Parathyroid adenoma (tissue), 2 donors: Measurements from ENCODE around the gene MSMP.

Source experiments
- H2AFZ ChIP-seq: fragments of 300-600 bp; sonication (generic); one replicate; pipeline ENCODE4 v1.7.0; 2017; ENCODE audit warnings: antibody characterized with exemption, mild to moderate bottlenecking
- H3K27ac ChIP-seq: fragments of 300-600 bp; sonication (generic); one replicate; pipeline ENCODE4 v1.7.0; 2017
- H3K27me3 ChIP-seq: fragments of 300-600 bp; sonication (generic); one replicate; pipeline ENCODE4 v1.7.0; 2017; ENCODE audit warnings: low read length; ENCODE audit not compliant: control insufficient read depth, insufficient read depth
- H3K36me3 ChIP-seq: fragments of 300-600 bp; sonication (generic); one replicate; pipeline ENCODE4 v1.7.0; 2017; ENCODE audit warnings: low read length; ENCODE audit not compliant: control insufficient read depth, insufficient read depth
- H3K4me1 ChIP-seq: fragments of 300-600 bp; sonication (generic); one replicate; pipeline ENCODE4 v1.7.0; 2017; ENCODE audit warnings: control low read depth
- H3K4me2 ChIP-seq: fragments of 300-600 bp; sonication (generic); one replicate; pipeline ENCODE4 v1.7.0; 2017; ENCODE audit warnings: low read length
- H3K4me3 ChIP-seq: fragments of 300-600 bp; sonication (generic); one replicate; pipeline ENCODE4 v1.7.0; 2017; ENCODE audit warnings: low read depth, low read length
- H3K79me2 ChIP-seq: fragments of 300-600 bp; sonication (generic); one replicate; pipeline ENCODE4 v1.7.0; 2017; ENCODE audit warnings: control low read depth
- H3K9ac ChIP-seq: fragments of 300-600 bp; sonication (generic); one replicate; pipeline ENCODE4 v1.7.0; 2017; ENCODE audit warnings: mild to moderate bottlenecking
- H3K9me3 ChIP-seq: fragments of 300-600 bp; sonication (generic); one replicate; pipeline ENCODE4 v1.7.0; 2017; ENCODE audit warnings: low read length; ENCODE audit not compliant: control insufficient read depth
- TF ChIP-seq, protein P1 (sequence below): fragments of 300-600 bp; sonication (generic); IDR thresholded peaks from one replicate; pipeline ENCODE4 v1.7.0; 2017; ENCODE audit warnings: antibody characterized with exemption, mild to moderate bottlenecking
- donor health status: primary hyperparathyroidism.

Gene MSMP

DNA sequence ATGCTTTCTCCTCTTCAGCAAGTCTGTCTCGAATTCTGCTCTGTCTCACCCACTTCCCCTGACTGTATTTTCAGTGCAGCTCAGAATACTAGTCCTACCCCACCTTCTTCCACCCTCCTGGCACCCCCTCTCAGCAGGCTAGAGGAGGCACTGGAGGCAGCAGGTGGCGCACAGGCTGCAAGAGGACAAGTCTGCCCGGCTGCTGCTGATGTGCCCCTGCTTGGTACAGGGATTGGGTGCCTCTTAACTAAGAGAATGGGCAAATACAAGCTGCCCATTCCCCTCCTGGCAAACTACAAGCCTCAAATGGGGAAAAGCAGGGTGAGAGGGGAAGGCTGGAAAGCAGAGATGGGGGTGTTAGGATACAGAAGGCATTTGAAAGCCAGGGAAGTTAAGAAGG is 27.1 kb downstream of the MSMP start:
- no peak overlapping the region for H3K4me2 ChIP-seq
- TF ChIP-seq, protein P1, sequence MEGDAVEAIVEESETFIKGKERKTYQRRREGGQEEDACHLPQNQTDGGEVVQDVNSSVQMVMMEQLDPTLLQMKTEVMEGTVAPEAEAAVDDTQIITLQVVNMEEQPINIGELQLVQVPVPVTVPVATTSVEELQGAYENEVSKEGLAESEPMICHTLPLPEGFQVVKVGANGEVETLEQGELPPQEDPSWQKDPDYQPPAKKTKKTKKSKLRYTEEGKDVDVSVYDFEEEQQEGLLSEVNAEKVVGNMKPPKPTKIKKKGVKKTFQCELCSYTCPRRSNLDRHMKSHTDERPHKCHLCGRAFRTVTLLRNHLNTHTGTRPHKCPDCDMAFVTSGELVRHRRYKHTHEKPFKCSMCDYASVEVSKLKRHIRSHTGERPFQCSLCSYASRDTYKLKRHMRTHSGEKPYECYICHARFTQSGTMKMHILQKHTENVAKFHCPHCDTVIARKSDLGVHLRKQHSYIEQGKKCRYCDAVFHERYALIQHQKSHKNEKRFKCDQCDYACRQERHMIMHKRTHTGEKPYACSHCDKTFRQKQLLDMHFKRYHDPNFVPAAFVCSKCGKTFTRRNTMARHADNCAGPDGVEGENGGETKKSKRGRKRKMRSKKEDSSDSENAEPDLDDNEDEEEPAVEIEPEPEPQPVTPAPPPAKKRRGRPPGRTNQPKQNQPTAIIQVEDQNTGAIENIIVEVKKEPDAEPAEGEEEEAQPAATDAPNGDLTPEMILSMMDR, result no peak
- no peak overlapping the region for H2AFZ ChIP-seq
- H3K9ac ChIP-seq, result no peak overlapping the region
- H3K27ac ChIP-seq, result no peak overlapping the region
- H3K79me2 ChIP-seq, result peaks cover 12% of the 10 kb centered on the region
- H3K36me3 ChIP-seq, result no peaks in the 10 kb centered on the region
- peaks cover 10% of the 10 kb centered on the region for H3K4me1 ChIP-seq
- H3K9me3 ChIP-seq, result no peaks in the 10 kb centered on the region
- no peak overlapping the region for H3K4me3 ChIP-seq
- no peaks in the 10 kb centered on the region for H3K27me3 ChIP-seq

- no peaks in the 10 kb centered on the region for H3K36me3 ChIP-seq
- TF ChIP-seq, protein P1, result no peak
- no peaks in the 10 kb centered on the region for H3K27me3 ChIP-seq
- peaks cover 6% of the 10 kb centered on the region for H3K79me2 ChIP-seq
- no peak overlapping the region for H3K4me3 ChIP-seq
- H3K4me2 ChIP-seq, result no peak overlapping the region
- H3K27ac ChIP-seq, result no peak overlapping the region
- no peak overlapping the region for H2AFZ ChIP-seq
- H3K9me3 ChIP-seq, result no peaks in the 10 kb centered on the region
- H3K9ac ChIP-seq, result no peak overlapping the region
- H3K4me1 ChIP-seq, result peaks cover 10% of the 10 kb centered on the region
Measured at GRCh38 chr9:35725362-35725761, 28.7 kb downstream of the MSMP start.

DNA sequence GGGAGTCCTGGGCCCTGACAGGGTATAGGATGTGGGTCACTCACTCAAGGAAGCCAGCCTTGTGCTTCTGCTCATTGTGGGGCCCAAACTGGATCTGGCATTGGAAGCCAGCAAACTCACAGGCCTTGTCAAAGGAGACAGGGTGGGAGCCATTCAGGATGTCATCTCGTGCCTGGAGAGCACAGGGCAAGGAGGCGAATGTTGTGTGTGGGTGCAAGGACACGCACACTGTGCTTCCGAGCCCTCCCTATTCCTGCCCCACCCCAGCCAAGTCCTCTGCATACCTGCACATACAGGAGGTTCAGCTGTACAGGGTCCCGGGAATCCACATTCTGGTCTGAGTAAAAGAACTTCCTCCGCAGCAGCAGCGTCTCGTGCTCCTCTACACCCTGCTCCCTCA is 30.2 kb downstream of the MSMP start:
- Histone ChIP-seq H3K4me3 (no peak overlapping the region), H3K4me2 (no peak overlapping the region), H3K9ac (no peak overlapping the region), H3K27me3 (no peaks in the 10 kb centered on the region), H3K79me2 (peaks cover 3% of the 10 kb centered on the region), H2AFZ (no peak overlapping the region), H3K27ac (no peak overlapping the region), H3K9me3 (no peaks in the 10 kb centered on the region), H3K36me3 (no peaks in the 10 kb centered on the region), H3K4me1 (peaks cover 10% of the 10 kb centered on the region)
- TF ChIP-seq, protein P1, result no peak

- Histone ChIP-seq H3K9me3 (no peaks in the 10 kb centered on the region), H3K27ac (no peak overlapping the region), H3K4me3 (no peak overlapping the region), H3K4me2 (no peak overlapping the region), H3K79me2 (no peaks in the 10 kb centered on the region), H3K36me3 (no peaks in the 10 kb centered on the region), H3K4me1 (peaks cover 5% of the 10 kb centered on the region), H2AFZ (no peak overlapping the region), H3K9ac (no peak overlapping the region), H3K27me3 (no peaks in the 10 kb centered on the region)
- TF ChIP-seq, protein P1, result no peak
Measured at GRCh38 chr9:35723426-35723825, 30.6 kb downstream of the MSMP start.

DNA sequence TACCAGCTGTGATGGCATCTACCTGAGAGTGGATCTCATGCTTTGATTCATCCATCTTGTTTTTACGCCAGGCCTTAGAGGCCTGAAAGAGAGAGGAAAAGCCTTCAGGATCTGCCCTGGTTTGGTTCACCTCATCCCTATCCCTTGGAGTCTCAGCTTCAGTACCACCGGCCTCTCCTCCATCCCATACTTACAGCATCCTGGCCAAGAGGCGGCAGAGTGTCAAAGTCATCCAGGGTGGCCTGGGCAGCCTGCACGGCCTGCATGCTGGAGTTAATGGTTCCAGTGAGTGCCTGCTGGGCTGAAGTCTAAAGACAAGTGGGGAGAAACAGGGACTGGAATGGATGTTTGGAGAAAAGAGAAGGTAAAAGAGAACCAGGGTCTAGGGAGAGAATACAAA is 34.5 kb downstream of the MSMP start:
- no peaks in the 10 kb centered on the region for H3K79me2 ChIP-seq
- no peaks in the 10 kb centered on the region for H3K4me1 ChIP-seq
- no peak overlapping the region for H3K27ac ChIP-seq
- no peak overlapping the region for H3K4me2 ChIP-seq
- H2AFZ ChIP-seq, result no peak overlapping the region
- TF ChIP-seq, protein P1, result no peak
- no peaks in the 10 kb centered on the region for H3K9me3 ChIP-seq
- no peaks in the 10 kb centered on the region for H3K27me3 ChIP-seq
- no peak overlapping the region for H3K4me3 ChIP-seq
- no peak overlapping the region for H3K9ac ChIP-seq
- H3K36me3 ChIP-seq, result no peaks in the 10 kb centered on the region
